HG03378 (cell line): ENCODE data around the gene SLC26A1.

Experiments
- ATAC-seq: cut with Tn5 transposase; IDR thresholded peaks from one replicate; pipeline ENCODE4 v1.9.1; 2021; ENCODE audit warnings: mild to moderate bottlenecking, moderate library complexity; ENCODE audit not compliant: unreplicated experiment

Gene SLC26A1

GRCh38 chr4:966266-967112, 26.7 kb downstream of the SLC26A1 start:
- ATAC-seq, result no peak

- no peak for ATAC-seq
Measured at GRCh38 chr4:965766-966134, 27.5 kb downstream of the SLC26A1 start.

DNA sequence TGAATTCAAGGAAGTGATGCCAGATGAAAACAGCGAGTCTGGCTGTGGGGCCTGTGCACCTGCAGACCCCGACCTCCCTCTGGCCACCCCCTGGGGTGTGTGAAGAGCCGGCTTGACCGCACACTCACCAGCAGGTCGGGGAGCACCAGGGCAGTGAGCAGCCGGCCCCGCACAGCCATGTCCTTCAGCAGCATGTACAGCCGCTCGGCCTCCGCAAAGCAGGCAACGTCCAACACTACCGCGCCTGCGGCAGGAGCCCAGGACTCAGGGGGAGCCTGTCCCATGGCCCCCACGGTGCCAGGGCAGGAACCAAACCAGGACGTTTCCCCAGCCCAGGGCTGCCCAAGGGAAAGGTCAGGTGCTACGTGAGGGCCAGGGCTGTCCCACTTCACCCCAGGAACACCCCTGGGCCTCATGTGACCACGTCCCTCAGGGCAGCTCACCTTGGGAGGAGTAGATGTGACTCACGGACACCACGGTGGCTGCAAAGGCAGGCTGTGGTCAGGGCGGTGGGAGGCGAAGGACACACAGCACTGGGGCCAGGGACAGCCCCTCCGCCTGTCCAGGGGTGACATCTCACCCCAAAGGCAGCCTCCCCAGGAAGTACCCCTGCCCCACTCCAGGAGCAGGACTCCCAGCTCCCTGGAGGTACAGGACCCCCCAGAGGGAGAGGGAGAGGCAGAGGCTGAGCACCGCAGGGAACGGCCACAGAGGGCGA, 28.0 kb downstream of the SLC26A1 start:
- no peak for ATAC-seq

DNA sequence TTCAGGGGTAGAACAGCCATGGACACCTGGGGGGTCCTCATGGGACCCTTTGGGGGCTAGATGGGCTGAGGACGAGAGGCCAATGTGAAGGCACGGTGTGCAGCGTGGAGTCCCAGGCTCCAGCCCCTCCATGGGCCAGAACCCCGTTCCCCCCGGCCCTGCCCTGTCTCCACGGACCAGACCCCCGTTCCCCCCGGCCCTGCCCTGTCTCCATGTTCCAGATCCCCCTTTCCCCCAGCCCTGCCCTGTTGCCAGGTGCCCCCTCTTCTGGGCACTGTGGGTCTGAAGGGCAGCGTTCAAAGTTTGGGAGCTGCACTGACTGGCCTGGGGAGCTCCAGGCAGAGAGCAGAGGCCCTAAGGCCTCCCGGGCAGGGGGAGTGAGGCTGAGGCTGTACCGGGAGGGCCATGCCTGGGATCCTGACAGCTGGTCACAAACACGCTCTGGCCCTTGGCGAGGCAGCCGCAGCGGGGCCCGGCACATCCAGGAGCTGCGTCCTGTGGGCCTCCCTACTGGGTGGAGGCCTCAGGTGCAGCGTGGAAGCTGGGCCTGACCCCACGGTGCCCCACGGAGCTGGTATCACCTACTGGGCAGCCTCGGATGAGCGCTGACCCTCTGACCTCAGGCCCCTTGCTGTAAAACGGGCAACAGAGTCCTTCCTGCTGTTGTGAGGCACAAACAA, 28.7 kb downstream of the SLC26A1 start:
- ATAC-seq, result no peak

- no peak for ATAC-seq
Measured at GRCh38 chr4:963276-964225, 29.7 kb downstream of the SLC26A1 start.

- no peak for ATAC-seq
Measured at GRCh38 chr4:962231-963208, 30.7 kb downstream of the SLC26A1 start.

DNA sequence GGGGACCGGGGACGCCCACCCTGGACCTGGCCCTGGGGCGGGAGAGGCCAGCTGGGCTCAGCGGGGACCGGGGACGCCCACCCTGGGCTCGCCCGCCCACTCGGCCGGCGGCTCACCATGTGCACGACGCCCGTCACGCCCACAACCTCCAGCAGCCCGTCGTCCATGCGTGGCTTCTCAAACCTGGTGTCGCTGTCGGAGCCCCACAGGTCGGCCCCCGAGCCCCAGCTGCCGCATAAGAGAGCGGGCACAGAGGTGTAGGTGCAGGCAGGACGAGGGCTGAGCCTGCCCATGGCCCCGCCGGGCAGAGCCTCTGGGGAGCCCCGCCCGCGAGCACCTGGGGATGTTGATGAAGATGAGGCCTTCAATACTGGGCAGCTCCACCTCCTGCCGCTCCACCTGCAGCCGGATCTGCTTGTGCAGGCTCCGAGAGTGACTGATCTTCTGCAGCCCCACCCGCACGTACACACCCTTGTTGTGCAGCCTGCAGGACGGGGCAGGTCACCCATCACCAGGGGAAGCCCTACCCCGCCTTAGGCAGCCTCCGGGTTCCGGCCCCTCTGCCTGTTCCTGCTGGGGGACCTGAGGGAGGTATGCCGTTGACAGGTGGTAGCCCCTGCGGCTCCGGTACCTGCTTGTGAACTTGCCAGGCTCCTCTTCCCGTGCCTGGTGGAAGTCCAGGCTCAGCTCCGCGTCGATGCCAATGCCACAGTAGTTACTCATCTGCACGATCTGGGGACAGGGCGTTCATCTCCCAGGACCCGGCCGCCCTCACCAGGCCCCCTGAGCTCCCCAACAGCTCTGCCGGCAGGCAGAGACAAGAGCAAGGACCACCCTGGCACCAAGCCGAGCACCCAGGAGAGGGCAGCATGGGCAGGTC, 31.6 kb downstream of the SLC26A1 start:
- no peak for ATAC-seq

DNA sequence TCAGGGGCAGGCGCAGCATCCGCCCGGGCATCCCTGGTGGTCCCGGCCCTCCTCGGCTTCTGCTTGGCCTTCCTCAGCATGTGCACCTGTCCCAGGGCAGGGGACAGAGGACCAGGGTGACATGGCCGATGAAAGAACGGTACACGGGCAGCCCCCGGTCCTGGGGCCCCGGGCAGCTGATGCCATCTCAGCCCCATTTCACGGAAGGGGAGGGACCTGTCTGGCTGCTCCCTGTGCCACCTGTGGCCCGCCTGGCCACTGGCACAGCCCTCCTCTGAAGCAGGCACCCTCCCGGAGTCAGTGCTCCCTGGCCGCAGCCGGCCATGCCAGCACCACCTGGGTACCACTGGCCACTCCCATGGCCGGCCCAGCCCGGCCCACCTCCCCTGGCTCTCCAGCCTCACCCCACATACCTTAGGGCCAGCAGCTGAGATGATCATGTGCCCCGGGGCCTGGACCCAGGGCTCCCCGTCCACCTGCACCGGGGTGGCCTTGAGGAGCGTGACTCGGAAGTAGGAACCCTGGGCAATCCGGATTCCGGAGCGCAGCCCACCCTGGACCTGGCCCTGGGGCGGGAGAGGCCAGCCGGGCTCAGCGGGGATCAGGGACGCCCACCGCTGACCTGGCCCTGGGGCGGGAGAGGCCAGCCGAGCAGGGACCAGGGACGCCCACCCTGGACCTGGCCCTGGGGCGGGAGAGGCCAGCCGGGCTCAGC, 32.4 kb downstream of the SLC26A1 start:
- ATAC-seq, result no peak

DNA sequence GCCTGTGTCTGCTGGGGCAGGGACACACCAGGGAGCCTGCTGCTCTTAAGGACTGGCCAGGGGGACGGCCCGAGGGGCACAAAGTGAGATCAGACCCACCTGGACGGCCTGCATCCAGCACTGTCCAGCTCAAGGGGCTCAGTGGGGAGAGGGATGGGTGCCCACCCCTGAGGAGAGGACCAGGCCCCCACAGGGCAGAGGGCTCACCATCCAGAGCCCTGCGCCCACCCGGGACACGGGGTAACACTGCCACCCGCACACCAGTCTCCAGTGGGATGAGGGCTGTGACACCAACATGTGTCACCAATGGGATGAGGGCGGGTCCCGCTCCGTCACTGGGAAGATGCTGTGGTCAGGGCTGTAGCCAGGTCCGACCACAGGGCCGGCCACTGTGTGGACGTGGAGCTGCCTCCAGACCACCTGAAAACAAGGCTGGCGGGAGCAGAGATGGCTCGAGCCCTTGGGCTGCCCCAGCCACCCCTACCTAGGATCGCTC, 33.0 kb downstream of the SLC26A1 start:
- no peak for ATAC-seq

- no peak for ATAC-seq
Measured at GRCh38 chr4:959338-960139, 33.7 kb downstream of the SLC26A1 start.

- ATAC-seq, result no peak
Measured at GRCh38 chr4:958696-959337, 34.4 kb downstream of the SLC26A1 start.

DNA sequence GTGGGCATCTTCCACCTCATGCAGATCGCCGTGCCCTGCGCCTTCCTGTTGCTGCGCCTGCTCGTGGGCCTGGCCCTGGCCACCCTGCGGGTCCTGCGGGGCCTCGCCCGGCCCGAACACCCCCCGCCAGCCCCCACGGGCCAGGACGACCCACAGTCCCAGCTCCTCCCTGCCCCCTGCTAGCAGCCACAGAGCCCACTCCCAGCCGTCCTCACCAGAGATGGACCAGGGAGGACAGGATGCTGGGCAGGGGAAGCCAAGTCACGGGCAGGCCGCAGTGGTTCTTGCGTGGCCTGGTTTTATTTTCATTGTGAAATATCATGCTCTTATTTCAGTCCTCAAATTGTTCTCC, 34.9 kb downstream of the SLC26A1 start:
- ATAC-seq, result no peak

- ATAC-seq, result no peak
Measured at GRCh38 chr4:957581-958313, 35.5 kb downstream of the SLC26A1 start.

- ATAC-seq, result no peak
Measured at GRCh38 chr4:957231-957580, 36.0 kb downstream of the SLC26A1 start.

DNA sequence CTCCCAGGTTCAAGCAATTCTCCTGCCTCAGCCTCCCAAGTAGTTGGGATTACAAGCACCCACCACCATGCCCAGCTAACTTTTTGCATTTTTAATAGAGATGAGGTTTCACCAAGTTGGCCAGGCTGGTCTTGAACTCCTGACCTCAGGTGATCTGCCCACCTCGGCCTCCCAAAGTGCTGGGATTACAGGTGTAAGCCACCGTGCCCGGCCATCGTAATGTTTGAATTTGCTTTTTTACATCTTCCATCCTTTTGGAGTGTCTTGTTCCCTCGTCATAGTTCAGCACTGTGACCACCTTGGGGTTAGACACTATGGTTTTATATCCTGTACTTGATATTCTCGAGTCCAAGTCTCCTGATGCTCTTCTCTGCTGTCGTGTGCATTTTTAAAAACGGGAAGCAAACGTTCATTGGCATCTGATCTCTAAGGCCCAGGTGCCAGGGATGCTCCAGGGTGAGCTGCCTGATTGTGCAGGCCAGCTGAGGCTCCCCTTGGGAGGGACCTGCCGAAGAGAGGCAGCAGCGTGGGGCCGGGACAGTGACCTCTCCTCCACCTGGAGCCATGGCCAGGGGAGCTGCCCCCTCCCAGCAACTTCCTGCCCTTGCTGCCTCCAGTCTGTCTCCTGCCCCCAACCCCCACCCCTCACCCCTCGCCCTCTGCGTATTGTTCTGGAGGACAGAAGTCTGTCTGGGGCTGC, 36.5 kb downstream of the SLC26A1 start:
- ATAC-seq, result no peak
